Measurements from ENCODE around the gene CROCC2. TPM values are rescaled to one million over a fixed set of nuclear protein-coding genes. Genes with fewer than 3 reads are reported as not detected.
A peak's percentile ranks its signal among the peaks of the same experiment; 100 is the strongest.

Gene CROCC2
- polyA plus RNA-seq, 1 of the 3 experiments (the other 2 are of a cell fraction), result not detected

DNA sequence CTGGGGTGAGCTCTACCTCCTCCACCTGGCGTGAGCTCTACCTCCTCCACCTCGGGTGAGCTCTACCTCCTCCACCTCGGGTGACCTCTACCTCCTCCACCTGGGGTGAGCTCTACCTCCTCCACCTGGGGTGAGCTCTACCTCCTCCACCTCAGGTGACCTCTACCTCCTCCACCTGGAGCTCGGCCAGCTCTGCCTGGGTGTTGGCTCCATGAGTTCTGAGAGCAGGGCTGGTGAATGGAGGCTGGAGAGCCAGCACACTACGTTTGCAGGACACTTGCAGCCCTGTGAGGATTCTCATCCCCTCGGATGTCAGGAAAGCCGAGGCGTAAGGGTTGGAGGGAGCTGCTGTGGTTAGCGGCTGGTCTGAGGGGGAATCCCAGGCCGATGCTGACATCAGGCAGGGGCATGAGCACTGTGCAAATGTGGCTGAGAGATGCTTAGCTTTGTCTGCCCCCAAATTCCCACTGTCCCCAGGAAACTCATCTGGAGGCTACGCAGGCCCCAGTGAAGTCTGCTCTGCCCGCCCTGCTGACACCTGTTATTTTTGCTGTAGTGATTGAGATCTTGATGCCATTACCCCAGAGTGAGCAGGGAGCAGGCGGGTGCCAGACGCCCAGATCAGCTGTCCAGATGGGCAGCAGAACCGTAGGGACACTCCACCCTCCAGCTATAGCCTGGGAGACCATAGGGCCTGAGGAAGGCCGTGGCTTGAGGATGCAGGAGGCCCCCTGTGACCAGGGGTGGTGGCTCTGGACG lies 3.3 kb downstream of the CROCC2 start:
- CTCF ChIA-PET, result interaction anchor here (0.8 to 1.9 kb wide), 5 partner anchors 9 to 168 kb away, joined by 4 to 9 read pairs (median 4); no protein-coding TSS in a partner anchor
- Histone ChIP-seq H3F3A (replicated peaks; ENCODE audit: insufficient read depth) (no peaks in the 10 kb centered on the region), H3K9ac (no peak overlapping the region), H3K4me3 (ENCODE audit: low read depth in 2 of 2, low read length in 1 of 2) (no peak overlapping the region), H3K9me2 (no peaks in the 10 kb centered on the region), H3K79me2 (ENCODE audit: insufficient read depth) (no peaks in the 10 kb centered on the region), H2AFZ (ENCODE audit: low read depth) (no peak overlapping the region), H3K36me3 (replicated peaks in 1 of 2; ENCODE audit: control insufficient read depth in 1 of 2, insufficient read depth in 2 of 2, low read length in 1 of 2) (no peaks in the 10 kb centered on the region), H4K20me1 (ENCODE audit: insufficient read depth) (no peaks in the 10 kb centered on the region), H3K27me3 (ENCODE audit: insufficient read depth) (peaks cover 5% of the 10 kb centered on the region; the same call in 1 of the 2 replicates), H3K27ac (ENCODE audit: low read depth in 2 of 2, low read length in 1 of 2) (peak overlapping the region in 1 of 2 experiments; percentile 32; a peak in 2 of 4 replicates), H3K9me3 (no peaks in the 10 kb centered on the region), H3K4me1 (ENCODE audit: control insufficient read depth in 1 of 2, insufficient read depth in 2 of 2, low read depth in 1 of 2, low read length in 1 of 2) (peaks cover 0 to 54% of the 10 kb centered on the region in 2 experiments; a peak in 1 of 4 replicates), H3K4me2 (no peak overlapping the region)
- TF ChIP-seq RCOR1 (IDR thresholded peaks at IDR 0.05; ENCODE audit: low read length) (peak; percentile 93), POLR2AphosphoS5 (IDR thresholded peaks at IDR 0.05; ENCODE audit: low read depth, low read length) (no peak), NFIC (IDR thresholded peaks at IDR 0.05; ENCODE audit: borderline replicate concordance) (no peak), NRF1 (IDR thresholded peaks at IDR 0.05; ENCODE audit: low read depth, low read length) (no peak), FOXJ3 (CRISPR knock-in tag; IDR thresholded peaks at IDR 0.05) (peak; percentile 80; the same call in 1 of the 2 replicates), EZH2phosphoT487 (IDR thresholded peaks at IDR 0.05; ENCODE audit: borderline replicate concordance, low read depth) (no peak), CHD2 (IDR thresholded peaks at IDR 0.05; ENCODE audit: low read length, partially characterized antibody) (peak; percentile 70), TEAD4 (IDR thresholded peaks at IDR 0.05; ENCODE audit: borderline replicate concordance, insufficient read depth) (no peak), TCF12 (IDR thresholded peaks at IDR 0.05) (peak; percentile 26; the same call in 1 of the 2 replicates), FOSL2 (IDR thresholded peaks at IDR 0.05; ENCODE audit: borderline replicate concordance, low read depth) (no peak), TAF1 (IDR thresholded peaks at IDR 0.05; ENCODE audit: borderline replicate concordance, low read depth, low read length) (no peak), EP300 (IDR thresholded peaks at IDR 0.05; ENCODE audit: borderline replicate concordance in 1 of 2, low read depth in 1 of 2, low read length in 1 of 2) (peak in 1 of 2 experiments; percentile 77; a peak in 1 of 4 replicates), ELF1 (IDR thresholded peaks at IDR 0.05) (no peak), MXI1 (IDR thresholded peaks at IDR 0.05; ENCODE audit: low read depth, low read length) (no peak), RXRA (IDR thresholded peaks at IDR 0.05; ENCODE audit: borderline replicate concordance, low read depth) (no peak), GATA2 (CRISPR knock-in tag; IDR thresholded peaks at IDR 0.05) (peak; percentile 98)
- TF ChIP-seq, protein P1, sequence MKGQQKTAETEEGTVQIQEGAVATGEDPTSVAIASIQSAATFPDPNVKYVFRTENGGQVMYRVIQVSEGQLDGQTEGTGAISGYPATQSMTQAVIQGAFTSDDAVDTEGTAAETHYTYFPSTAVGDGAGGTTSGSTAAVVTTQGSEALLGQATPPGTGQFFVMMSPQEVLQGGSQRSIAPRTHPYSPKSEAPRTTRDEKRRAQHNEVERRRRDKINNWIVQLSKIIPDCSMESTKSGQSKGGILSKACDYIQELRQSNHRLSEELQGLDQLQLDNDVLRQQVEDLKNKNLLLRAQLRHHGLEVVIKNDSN (IDR thresholded peaks at IDR 0.05; ENCODE audit: borderline replicate concordance, low read depth), result no peak
- TF ChIP-seq, protein P2, sequence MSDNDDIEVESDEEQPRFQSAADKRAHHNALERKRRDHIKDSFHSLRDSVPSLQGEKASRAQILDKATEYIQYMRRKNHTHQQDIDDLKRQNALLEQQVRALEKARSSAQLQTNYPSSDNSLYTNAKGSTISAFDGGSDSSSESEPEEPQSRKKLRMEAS (IDR thresholded peaks at IDR 0.05; ENCODE audit: low read depth), result no peak
- TF ChIP-seq, protein P3, sequence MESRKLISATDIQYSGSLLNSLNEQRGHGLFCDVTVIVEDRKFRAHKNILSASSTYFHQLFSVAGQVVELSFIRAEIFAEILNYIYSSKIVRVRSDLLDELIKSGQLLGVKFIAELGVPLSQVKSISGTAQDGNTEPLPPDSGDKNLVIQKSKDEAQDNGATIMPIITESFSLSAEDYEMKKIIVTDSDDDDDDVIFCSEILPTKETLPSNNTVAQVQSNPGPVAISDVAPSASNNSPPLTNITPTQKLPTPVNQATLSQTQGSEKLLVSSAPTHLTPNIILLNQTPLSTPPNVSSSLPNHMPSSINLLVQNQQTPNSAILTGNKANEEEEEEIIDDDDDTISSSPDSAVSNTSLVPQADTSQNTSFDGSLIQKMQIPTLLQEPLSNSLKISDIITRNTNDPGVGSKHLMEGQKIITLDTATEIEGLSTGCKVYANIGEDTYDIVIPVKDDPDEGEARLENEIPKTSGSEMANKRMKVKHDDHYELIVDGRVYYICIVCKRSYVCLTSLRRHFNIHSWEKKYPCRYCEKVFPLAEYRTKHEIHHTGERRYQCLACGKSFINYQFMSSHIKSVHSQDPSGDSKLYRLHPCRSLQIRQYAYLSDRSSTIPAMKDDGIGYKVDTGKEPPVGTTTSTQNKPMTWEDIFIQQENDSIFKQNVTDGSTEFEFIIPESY (IDR thresholded peaks at IDR 0.05; ENCODE audit: borderline replicate concordance, low read depth), result no peak
- TF ChIP-seq, protein P4, sequence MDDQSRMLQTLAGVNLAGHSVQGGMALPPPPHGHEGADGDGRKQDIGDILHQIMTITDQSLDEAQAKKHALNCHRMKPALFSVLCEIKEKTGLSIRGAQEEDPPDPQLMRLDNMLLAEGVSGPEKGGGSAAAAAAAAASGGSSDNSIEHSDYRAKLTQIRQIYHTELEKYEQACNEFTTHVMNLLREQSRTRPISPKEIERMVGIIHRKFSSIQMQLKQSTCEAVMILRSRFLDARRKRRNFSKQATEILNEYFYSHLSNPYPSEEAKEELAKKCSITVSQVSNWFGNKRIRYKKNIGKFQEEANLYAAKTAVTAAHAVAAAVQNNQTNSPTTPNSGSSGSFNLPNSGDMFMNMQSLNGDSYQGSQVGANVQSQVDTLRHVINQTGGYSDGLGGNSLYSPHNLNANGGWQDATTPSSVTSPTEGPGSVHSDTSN (IDR thresholded peaks at IDR 0.05), result no peak
- TF ChIP-seq, protein P5, sequence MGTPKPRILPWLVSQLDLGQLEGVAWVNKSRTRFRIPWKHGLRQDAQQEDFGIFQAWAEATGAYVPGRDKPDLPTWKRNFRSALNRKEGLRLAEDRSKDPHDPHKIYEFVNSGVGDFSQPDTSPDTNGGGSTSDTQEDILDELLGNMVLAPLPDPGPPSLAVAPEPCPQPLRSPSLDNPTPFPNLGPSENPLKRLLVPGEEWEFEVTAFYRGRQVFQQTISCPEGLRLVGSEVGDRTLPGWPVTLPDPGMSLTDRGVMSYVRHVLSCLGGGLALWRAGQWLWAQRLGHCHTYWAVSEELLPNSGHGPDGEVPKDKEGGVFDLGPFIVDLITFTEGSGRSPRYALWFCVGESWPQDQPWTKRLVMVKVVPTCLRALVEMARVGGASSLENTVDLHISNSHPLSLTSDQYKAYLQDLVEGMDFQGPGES (IDR thresholded peaks at IDR 0.05; ENCODE audit: low read depth, low read length), result no peak
- TF ChIP-seq, protein P6, sequence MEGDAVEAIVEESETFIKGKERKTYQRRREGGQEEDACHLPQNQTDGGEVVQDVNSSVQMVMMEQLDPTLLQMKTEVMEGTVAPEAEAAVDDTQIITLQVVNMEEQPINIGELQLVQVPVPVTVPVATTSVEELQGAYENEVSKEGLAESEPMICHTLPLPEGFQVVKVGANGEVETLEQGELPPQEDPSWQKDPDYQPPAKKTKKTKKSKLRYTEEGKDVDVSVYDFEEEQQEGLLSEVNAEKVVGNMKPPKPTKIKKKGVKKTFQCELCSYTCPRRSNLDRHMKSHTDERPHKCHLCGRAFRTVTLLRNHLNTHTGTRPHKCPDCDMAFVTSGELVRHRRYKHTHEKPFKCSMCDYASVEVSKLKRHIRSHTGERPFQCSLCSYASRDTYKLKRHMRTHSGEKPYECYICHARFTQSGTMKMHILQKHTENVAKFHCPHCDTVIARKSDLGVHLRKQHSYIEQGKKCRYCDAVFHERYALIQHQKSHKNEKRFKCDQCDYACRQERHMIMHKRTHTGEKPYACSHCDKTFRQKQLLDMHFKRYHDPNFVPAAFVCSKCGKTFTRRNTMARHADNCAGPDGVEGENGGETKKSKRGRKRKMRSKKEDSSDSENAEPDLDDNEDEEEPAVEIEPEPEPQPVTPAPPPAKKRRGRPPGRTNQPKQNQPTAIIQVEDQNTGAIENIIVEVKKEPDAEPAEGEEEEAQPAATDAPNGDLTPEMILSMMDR (IDR thresholded peaks at IDR 0.05), result no peak
- TF ChIP-seq, protein P7, sequence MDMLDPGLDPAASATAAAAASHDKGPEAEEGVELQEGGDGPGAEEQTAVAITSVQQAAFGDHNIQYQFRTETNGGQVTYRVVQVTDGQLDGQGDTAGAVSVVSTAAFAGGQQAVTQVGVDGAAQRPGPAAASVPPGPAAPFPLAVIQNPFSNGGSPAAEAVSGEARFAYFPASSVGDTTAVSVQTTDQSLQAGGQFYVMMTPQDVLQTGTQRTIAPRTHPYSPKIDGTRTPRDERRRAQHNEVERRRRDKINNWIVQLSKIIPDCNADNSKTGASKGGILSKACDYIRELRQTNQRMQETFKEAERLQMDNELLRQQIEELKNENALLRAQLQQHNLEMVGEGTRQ (IDR thresholded peaks at IDR 0.05; ENCODE audit: borderline replicate concordance, low read depth, low read length), result no peak
- POLR2A ChIA-PET, result interaction anchor here (0.6 kb wide), 2 partner anchors 48 to 82 kb away, joined by 3 read pairs; no protein-coding TSS in a partner anchor
- DNase-seq, result peak; percentile 91
- 20% methylated on average over 11 of the region's 17 CpGs for WGBS (ENCODE audit: low lambda C conversion rate)
